BLaER1 treated with 17β-estradiol and CSF1 and Interleukin-3, amounts not matched to agents 10 nM and 100 nM (cell line): ENCODE results near the gene ZNF618.

Experiments
- H3K27ac ChIP-seq, 11 experiments: shearing (Covaris generic); formaldehyde crosslinking; 2 replicates each; pipeline ENCODE4 v1.8.1; 2022
- H3K27me3 ChIP-seq, 11 experiments: shearing (Covaris generic); formaldehyde crosslinking; 2 replicates each; pipeline ENCODE4 v1.8.1; 2022
- H3K36me3 ChIP-seq, 11 experiments: shearing (Covaris generic); formaldehyde crosslinking; 2 replicates each; pipeline ENCODE4 v1.8.1; 2022
- H3K4me1 ChIP-seq, 10 experiments: shearing (Covaris generic); formaldehyde crosslinking; 2 replicates each; pipeline ENCODE4 v1.8.1; 2022
- H3K4me2 ChIP-seq, 11 experiments: shearing (Covaris generic); formaldehyde crosslinking; 2 replicates each; pipeline ENCODE4 v1.8.1; 2022
- H3K4me3 ChIP-seq, 10 experiments: shearing (Covaris generic); formaldehyde crosslinking; 2 replicates each; pipeline ENCODE4 v1.8.1; 2022
- H3K9ac ChIP-seq, 11 experiments: shearing (Covaris generic); formaldehyde crosslinking; 2 replicates each; pipeline ENCODE4 v1.8.1; 2022
- H3K9me3 ChIP-seq, 11 experiments: shearing (Covaris generic); formaldehyde crosslinking; replicated peaks in 1 of 11; 2 replicates each; pipeline ENCODE4 v1.8.1; 2022
- H4K20me1 ChIP-seq, 11 experiments: shearing (Covaris generic); formaldehyde crosslinking; 2 replicates each; pipeline ENCODE4 v1.8.1; 2022
- Cebpa-rat ChIP-seq, 11 experiments: shearing (Covaris generic); IDR thresholded peaks; 2 replicates each; pipeline ENCODE4 v1.8.1; 2022

ZNF618 gene

DNA sequence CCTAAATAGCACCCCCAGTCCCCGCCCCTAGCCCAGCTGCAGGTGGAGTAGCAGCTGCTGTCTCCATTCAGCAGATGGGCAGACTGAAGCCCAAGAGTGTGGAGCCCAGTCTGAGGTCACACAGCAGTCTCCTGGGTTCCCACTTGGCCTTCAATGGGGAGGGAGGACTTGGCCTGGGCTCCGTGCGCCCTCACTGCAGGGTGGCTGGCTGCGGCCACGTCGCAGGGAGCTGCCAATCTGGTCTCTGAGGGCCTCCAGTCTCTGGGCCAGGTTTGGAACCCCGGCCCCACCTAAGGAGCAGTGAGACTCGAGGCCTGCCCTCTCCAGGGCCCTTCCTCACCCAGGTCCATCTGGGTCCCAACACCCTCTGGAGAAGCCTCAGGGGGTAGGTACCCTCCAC is 215.6 kb downstream of the ZNF618 start:
- no peak for TF ChIP-seq Cebpa-rat (IDR thresholded peaks at IDR 0.05)
- Histone ChIP-seq H4K20me1 (peaks cover 0 to 4% (median 0%) of the 10 kb centered on the region in 11 experiments; a peak in 1 of 22 replicates), H3K4me3 (no peak overlapping the region), H3K9me3 (no peaks in the 10 kb centered on the region), H3K36me3 (peaks cover 0 to 52% (median 0%) of the 10 kb centered on the region in 11 experiments; a peak in 8 of 22 replicates), H3K27me3 (peaks cover 0 to 9% (median 0%) of the 10 kb centered on the region in 11 experiments; a peak in 4 of 22 replicates), H3K4me1 (peaks cover 0 to 62% (median 55%) of the 10 kb centered on the region in 10 experiments; a peak in 16 of 20 replicates), H3K27ac (0 out of 22 replicates have a peak overlapping the region, but pooled peaks of 1 of the 11 experiments have one; percentile 12), H3K9ac (no peak overlapping the region), H3K4me2 (peak overlapping the region in 5 of 11 experiments; percentile 37 to 94 (median 86); a peak in 9 of 22 replicates)

DNA sequence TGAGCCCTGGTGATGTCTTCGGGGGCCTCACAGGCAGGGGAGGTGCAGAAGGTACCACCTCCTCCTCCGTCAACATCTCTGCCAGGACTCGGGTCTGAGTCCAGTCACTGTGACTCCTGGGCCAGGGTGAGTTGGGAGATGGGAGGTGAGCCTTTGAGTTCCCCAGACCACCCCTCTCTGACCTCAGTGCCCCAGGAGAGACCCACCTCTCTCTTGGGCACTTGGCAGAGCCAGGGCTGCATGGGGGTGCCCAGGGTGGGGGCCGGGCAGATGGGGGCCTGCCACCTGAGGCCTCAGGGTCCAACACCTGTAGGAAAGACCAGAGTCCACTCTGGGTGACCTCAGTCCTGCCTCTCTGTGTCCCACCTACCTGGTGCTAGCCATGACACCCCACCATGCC is 216.2 kb downstream of the ZNF618 start:
- no peak for TF ChIP-seq Cebpa-rat (IDR thresholded peaks at IDR 0.05)
- peak overlapping the region in 6 of 11 experiments; percentile 22 to 94 (median 88); a peak in 10 of 22 replicates for H3K4me2 ChIP-seq
- peaks cover 0 to 15% (median 0%) of the 10 kb centered on the region in 11 experiments; a peak in 6 of 22 replicates for H3K27me3 ChIP-seq
- no peak overlapping the region for H3K4me3 ChIP-seq
- peaks cover 0 to 52% (median 0%) of the 10 kb centered on the region in 11 experiments; a peak in 8 of 22 replicates for H3K36me3 ChIP-seq
- H3K9ac ChIP-seq = 0 out of 22 replicates have a peak overlapping the region, but pooled peaks of 1 of the 11 experiments have one; percentile 16
- H3K9me3 ChIP-seq = no peaks in the 10 kb centered on the region
- H4K20me1 ChIP-seq = peaks cover 0 to 10% (median 0%) of the 10 kb centered on the region in 11 experiments; a peak in 2 of 22 replicates
- H3K4me1 ChIP-seq = peaks cover 0 to 68% (median 62%) of the 10 kb centered on the region in 10 experiments; a peak in 18 of 20 replicates
- H3K27ac ChIP-seq = peak overlapping the region in 1 of 11 experiments; percentile 28; a peak in 1 of 22 replicates

DNA sequence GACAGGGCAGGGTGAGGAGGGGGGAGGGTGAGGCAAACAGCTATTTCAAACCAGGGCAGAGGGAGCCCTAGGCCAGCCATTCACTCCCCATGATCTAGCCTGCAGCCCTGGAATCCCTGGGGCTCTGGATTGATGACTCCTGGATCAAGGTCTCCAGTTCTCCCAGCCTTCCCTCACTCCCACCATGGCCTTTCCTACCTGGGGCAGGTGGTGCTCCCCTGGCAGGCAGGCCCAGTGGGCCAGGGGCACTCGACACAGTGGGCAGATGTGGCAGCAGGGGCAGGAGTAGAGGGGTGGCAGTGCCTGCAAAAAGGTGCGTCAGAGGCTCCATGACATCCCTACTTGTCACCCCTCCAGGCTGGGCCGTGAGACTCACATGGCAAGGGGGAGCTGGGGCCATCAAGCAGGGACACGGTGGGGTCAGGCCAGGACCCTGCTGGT is 216.9 kb downstream of the ZNF618 start:
- peaks cover 5 to 75% (median 67%) of the 10 kb centered on the region in 10 experiments; a peak in 19 of 20 replicates for H3K4me1 ChIP-seq
- no peak overlapping the region for H3K4me3 ChIP-seq
- H3K36me3 ChIP-seq = peaks cover 0 to 52% (median 0%) of the 10 kb centered on the region in 11 experiments; a peak in 8 of 22 replicates
- no peak for TF ChIP-seq Cebpa-rat (IDR thresholded peaks at IDR 0.05)
- peak overlapping the region in 3 of 11 experiments; percentile 15 to 59 (median 28); a peak in 3 of 22 replicates for H3K27ac ChIP-seq
- H4K20me1 ChIP-seq = peaks cover 0 to 15% (median 0%) of the 10 kb centered on the region in 11 experiments; a peak in 2 of 22 replicates
- no peaks in the 10 kb centered on the region for H3K9me3 ChIP-seq
- peak overlapping the region in 2 of 11 experiments; percentile 9 to 56; a peak in 4 of 22 replicates for H3K9ac ChIP-seq
- peak overlapping the region in 9 of 11 experiments; percentile 9 to 94 (median 89); a peak in 15 of 22 replicates for H3K4me2 ChIP-seq
- peaks cover 0 to 22% (median 0%) of the 10 kb centered on the region in 11 experiments; a peak in 6 of 22 replicates for H3K27me3 ChIP-seq

DNA sequence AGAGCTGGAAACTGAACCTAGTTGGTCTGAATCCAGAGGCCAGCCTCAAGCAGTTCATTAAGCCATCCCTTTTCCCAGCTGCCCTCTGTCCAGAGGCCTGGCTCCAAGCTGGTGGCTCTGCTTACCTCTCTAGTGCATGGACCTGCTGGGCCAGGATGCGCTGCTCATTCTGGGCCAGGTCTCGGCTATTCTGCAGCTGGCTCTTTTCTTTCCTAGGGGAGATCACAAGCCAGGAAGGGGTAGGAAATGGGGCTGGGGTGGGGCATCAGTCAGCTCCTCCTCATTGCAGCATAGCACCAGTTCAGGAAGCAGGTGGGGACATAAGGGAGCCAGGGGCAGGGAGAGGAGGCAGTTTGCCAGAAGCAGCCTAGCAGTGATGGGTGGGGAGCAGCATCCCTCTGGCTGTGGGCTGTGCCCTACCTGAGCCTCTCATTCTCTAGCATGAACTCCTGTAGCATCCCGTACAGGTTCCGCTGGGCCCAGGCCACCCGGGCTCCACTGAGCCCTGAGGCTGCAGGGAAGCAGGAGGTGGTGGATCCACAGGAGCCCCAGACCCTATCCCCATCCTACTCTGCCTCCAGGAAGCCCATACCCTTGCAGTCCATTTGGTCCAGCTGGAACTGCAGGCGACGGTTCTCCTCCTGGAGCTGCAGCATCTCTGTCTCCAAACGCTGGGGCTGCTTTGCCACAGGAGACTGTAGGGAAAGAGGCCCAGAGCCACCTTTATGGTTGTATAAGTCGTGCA is 217.8 kb downstream of the ZNF618 start:
- peaks cover 0 to 15% (median 0%) of the 10 kb centered on the region in 11 experiments; a peak in 2 of 22 replicates for H4K20me1 ChIP-seq
- H3K4me1 ChIP-seq = peaks cover 5 to 73% (median 67%) of the 10 kb centered on the region in 10 experiments; a peak in 19 of 20 replicates
- no peak for TF ChIP-seq Cebpa-rat (IDR thresholded peaks at IDR 0.05)
- H3K4me2 ChIP-seq = peak overlapping the region in 9 of 11 experiments; percentile 9 to 94 (median 89); a peak in 17 of 22 replicates
- H3K9me3 ChIP-seq = no peaks in the 10 kb centered on the region
- H3K4me3 ChIP-seq = no peak overlapping the region
- peaks cover 0 to 52% (median 0%) of the 10 kb centered on the region in 11 experiments; a peak in 8 of 22 replicates for H3K36me3 ChIP-seq
- peak overlapping the region in 2 of 11 experiments; percentile 7 to 56; a peak in 4 of 22 replicates for H3K9ac ChIP-seq
- H3K27ac ChIP-seq = peak overlapping the region in 4 of 11 experiments; percentile 25 to 59 (median 38); a peak in 6 of 22 replicates
- H3K27me3 ChIP-seq = peaks cover 0 to 23% (median 0%) of the 10 kb centered on the region in 11 experiments; a peak in 6 of 22 replicates

DNA sequence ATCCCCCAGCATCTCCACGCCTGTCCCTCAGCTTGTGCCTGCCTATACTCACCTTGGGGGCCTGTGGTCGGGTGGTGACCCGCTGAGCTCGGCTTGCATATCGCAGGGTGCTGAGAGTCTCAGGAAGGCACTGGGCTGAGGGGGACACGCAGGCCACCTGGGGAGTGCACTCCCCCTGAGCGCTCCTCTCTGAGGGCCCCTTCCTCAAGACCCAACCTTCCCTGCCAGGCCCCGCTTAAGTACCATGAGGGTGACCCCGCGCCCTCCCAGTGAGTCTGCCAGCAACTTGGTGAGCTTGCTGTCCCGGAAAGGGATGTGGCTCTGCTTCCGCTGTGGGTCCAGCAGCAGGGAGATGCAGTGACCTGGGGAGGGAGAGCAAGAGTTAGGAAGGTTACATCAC is 218.9 kb downstream of the ZNF618 start:
- Histone ChIP-seq H3K4me1 (peaks cover 5 to 80% (median 73%) of the 10 kb centered on the region in 10 experiments; a peak in 19 of 20 replicates), H3K9me3 (no peaks in the 10 kb centered on the region), H3K4me2 (peak overlapping the region in 8 of 11 experiments; percentile 55 to 94 (median 89); a peak in 15 of 22 replicates), H3K36me3 (peaks cover 0 to 51% (median 0%) of the 10 kb centered on the region in 11 experiments; a peak in 8 of 22 replicates), H3K27me3 (peaks cover 0 to 23% (median 0%) of the 10 kb centered on the region in 11 experiments; a peak in 6 of 22 replicates), H3K4me3 (no peak overlapping the region), H3K9ac (peak overlapping the region in 3 of 11 experiments; percentile 11 to 65 (median 15); a peak in 2 of 22 replicates), H3K27ac (peak overlapping the region in 4 of 11 experiments; percentile 25 to 52 (median 38); a peak in 7 of 22 replicates), H4K20me1 (peaks cover 0 to 15% (median 0%) of the 10 kb centered on the region in 11 experiments; a peak in 2 of 22 replicates)
- no peak for TF ChIP-seq Cebpa-rat (IDR thresholded peaks at IDR 0.05)

DNA sequence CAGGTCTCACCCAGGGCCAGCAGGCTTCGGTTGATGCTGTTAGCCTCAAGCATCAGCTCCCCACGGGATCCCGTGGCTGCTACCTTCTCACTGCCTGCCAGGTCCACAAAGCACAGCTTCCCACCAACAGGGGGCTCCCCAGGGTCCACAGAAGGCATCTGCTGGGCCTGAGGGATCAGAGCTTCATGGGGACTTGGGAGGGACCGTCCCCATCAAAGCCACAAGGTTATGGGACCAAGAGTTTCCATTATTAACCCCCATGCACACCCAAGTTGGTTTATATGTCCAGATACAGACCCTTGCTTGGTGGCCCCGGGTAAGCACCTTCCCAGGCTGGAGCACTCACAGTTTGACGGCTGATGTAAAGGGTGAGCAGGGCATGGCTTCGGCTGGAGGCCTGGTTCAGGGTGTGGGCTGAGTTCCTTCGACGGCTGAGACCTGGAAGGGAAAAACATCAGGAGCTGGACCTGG is 220.0 kb downstream of the ZNF618 start:
- H3K9me3 ChIP-seq = no peaks in the 10 kb centered on the region
- peak overlapping the region in 8 of 11 experiments; percentile 86 to 94 (median 90); a peak in 16 of 22 replicates for H3K4me2 ChIP-seq
- H3K27me3 ChIP-seq = peaks cover 0 to 23% (median 0%) of the 10 kb centered on the region in 11 experiments; a peak in 6 of 22 replicates
- H4K20me1 ChIP-seq = peaks cover 0 to 15% (median 0%) of the 10 kb centered on the region in 11 experiments; a peak in 2 of 22 replicates
- peak overlapping the region in 3 of 11 experiments; percentile 63 to 73 (median 65); a peak in 6 of 22 replicates for H3K9ac ChIP-seq
- H3K4me3 ChIP-seq = peak overlapping the region in 1 of 10 experiments; percentile 75; a peak in 2 of 20 replicates
- TF ChIP-seq Cebpa-rat (IDR thresholded peaks at IDR 0.05) = no peak
- peaks cover 11 to 89% (median 80%) of the 10 kb centered on the region in 10 experiments for H3K4me1 ChIP-seq
- H3K27ac ChIP-seq = peak overlapping the region in 3 of 11 experiments; percentile 4 to 52 (median 44); a peak in 4 of 22 replicates
- H3K36me3 ChIP-seq = peaks cover 0 to 42% (median 0%) of the 10 kb centered on the region in 11 experiments; a peak in 7 of 22 replicates

DNA sequence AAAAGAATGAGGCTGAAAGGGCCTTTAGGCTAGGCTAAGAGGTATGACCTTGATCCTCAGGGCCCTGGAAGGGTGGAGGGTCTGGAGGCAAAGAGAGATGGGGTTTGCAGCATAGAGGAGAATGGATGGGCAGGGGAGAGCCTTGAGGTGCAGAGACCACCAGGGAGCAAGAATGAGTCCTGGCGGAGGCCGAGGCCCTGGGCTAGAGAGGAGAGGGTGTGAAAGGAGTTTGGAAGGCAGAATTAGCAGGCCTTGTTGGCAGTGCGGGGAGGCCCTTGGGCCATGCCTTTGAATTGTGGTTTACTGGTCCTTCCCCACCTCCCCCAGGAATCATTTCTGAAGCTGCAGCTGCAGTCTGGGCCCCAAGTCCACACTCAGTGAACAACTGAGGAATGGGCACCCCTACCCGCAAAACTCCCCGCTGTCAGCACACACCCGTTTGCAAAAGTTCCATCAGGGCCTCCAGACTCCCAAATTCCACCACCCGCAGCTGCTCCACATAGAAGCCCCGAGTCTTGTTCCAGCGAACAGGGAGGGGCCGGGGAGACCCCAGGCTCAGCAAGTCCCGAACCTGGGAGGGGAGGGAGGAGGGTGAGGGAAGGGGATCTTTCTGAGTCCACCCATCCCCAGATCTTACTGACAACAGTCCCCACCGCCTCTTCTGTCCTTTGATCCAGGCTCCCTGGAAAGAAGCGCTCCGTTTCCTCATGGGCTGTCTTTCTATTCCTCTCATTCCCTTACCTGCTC is 220.9 kb downstream of the ZNF618 start:
- peak overlapping the region in 8 of 10 experiments; percentile 63 to 75 (median 68); a peak in 13 of 20 replicates for H3K4me3 ChIP-seq
- H3K36me3 ChIP-seq = peaks cover 0 to 35% (median 0%) of the 10 kb centered on the region in 11 experiments; a peak in 7 of 22 replicates
- peak overlapping the region in 4 of 11 experiments; percentile 9 to 52 (median 30); a peak in 3 of 22 replicates for H3K27ac ChIP-seq
- H3K9me3 ChIP-seq = peaks cover 2 to 8% (median 3%) of the 10 kb centered on the region in 11 experiments; a peak in 17 of 22 replicates
- no peak for TF ChIP-seq Cebpa-rat (IDR thresholded peaks at IDR 0.05)
- peaks cover 0 to 23% (median 0%) of the 10 kb centered on the region in 11 experiments; a peak in 6 of 22 replicates for H3K27me3 ChIP-seq
- H4K20me1 ChIP-seq = peaks cover 0 to 15% (median 0%) of the 10 kb centered on the region in 11 experiments; a peak in 2 of 22 replicates
- H3K9ac ChIP-seq = peak overlapping the region in 6 of 11 experiments; percentile 40 to 73 (median 64); a peak in 9 of 22 replicates
- peaks cover 11 to 82% (median 76%) of the 10 kb centered on the region in 10 experiments for H3K4me1 ChIP-seq
- H3K4me2 ChIP-seq = peak overlapping the region; percentile 86 to 95 (median 91)
